RWPE2 (cell line): ENCODE data around the gene TNFRSF1A.

Experiments used
- ATAC-seq: fragments of 200-7000 bp; cut with Tn5 transposase; 3 replicates; pipeline ENCODE4 v1.9.1; 2021; ENCODE audit warnings: low read depth
- DNase-seq: peaks from one replicate; pipeline ENCODE4 v3.0.0-alpha.2; 2020; ENCODE audit warnings: low spot score
- H3K27ac ChIP-seq: fragments of 450-650 bp; 2 replicates; pipeline ENCODE4 v1.5.1; 2017; ENCODE audit warnings: mild to moderate bottlenecking; ENCODE audit not compliant: poor library complexity, severe bottlenecking
- H3K27me3 ChIP-seq: fragments of 250-450 bp; sonication (Bioruptor Pico); 2 replicates; pipeline ENCODE4 v1.5.1; 2021; ENCODE audit warnings: mild to moderate bottlenecking, moderate library complexity; ENCODE audit not compliant: insufficient read depth, poor library complexity, severe bottlenecking
- H3K36me3 ChIP-seq: fragments of 250-450 bp; sonication (Bioruptor Pico); 2 replicates; pipeline ENCODE4 v1.5.1; 2020; ENCODE audit warnings: low read depth, mild to moderate bottlenecking, moderate library complexity
- H3K4me1 ChIP-seq: fragments of 250-450 bp; sonication (Bioruptor Pico); 2 replicates; pipeline ENCODE4 v1.5.1; 2021; ENCODE audit warnings: mild to moderate bottlenecking, moderate library complexity; ENCODE audit not compliant: insufficient read depth, poor library complexity, severe bottlenecking
- H3K4me3 ChIP-seq: fragments of 250-450 bp; sonication (Bioruptor Pico); 2 replicates; pipeline ENCODE4 v1.5.1; 2021; ENCODE audit warnings: mild to moderate bottlenecking, moderate library complexity; ENCODE audit not compliant: severe bottlenecking
- H3K9me3 ChIP-seq: fragments of 250-450 bp; sonication (Bioruptor Pico); 2 replicates; pipeline ENCODE4 v1.5.1; 2021; ENCODE audit warnings: mild to moderate bottlenecking, moderate library complexity; ENCODE audit not compliant: severe bottlenecking
- CTCF ChIP-seq: fragments of 450-650 bp; IDR thresholded peaks from one replicate; pipeline ENCODE4 v1.5.1; 2017; ENCODE audit warnings: mild to moderate bottlenecking, moderate library complexity; ENCODE audit not compliant: poor library complexity, severe bottlenecking

TNFRSF1A gene

DNA sequence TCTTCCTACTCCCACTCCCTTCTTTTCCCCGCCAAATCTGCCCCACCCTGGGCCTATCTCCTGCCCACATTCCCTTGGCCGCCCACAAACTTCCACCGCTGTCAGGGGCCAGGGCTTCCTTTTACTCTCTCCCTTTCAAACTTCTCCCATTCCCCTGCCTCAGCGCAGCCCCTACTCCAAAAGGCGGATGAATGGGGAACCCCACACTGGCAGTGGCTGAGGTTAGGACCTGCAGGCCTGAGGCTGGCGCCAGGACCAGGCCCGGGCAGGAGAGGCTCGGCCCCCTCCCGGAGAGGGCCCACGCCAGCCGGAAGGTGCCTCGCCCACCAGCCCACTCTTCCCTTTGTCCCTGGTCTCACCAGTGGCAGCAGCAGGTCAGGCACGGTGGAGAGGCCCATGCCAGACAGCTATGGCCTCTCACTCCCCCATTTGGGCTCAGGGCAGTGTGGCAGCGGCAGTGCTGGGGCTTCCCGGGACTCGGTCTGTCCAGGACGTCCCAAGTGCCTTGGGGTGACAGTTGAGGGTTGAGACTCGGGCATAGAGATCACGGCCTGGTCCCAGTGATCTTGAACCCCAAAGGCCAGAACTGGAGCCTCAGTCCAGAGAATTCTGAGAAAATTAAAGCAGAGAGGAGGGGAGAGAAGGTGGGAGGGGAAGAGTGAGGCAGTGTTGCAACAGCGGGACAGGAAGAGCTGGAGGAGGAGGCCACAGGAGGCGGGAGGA, at the start of gene TNFRSF1A:
Gene TNFRSF1A (minus strand): TSS at position 660 of the 723 bp plus-strand sequence. CDS start 262 bp downstream, at position 398.
- peak; percentile 75 for DNase-seq
- ATAC-seq: peak; percentile 50
- peak within 1 kb of the TSS; percentile 97 for H3K27ac ChIP-seq
- TF ChIP-seq CTCF: no peak
- H3K4me1 ChIP-seq: peaks cover 63% of the 10 kb centered on the region
- no peaks in the 10 kb centered on the region for H3K9me3 ChIP-seq
- no peaks in the 10 kb centered on the region for H3K27me3 ChIP-seq
- H3K4me3 ChIP-seq: peak within 1 kb of the TSS; percentile 92
- H3K36me3 ChIP-seq: peaks cover 24% of the 10 kb centered on the region

- peaks cover 80% of the 10 kb centered on the region for H3K36me3 ChIP-seq
- TF ChIP-seq CTCF: no peak
- H3K9me3 ChIP-seq: no peaks in the 10 kb centered on the region
- no peaks in the 10 kb centered on the region for H3K27me3 ChIP-seq
- no peak overlapping the region for H3K27ac ChIP-seq
- no peak for DNase-seq
- no peak overlapping the region for H3K4me3 ChIP-seq
- peaks cover 14% of the 10 kb centered on the region for H3K4me1 ChIP-seq
- no peak for ATAC-seq
Measured at GRCh38 chr12:6391013-6391412, 49.1 kb upstream of the TNFRSF1A start.

GRCh38 chr12:6390084-6390799, 48.4 kb upstream of the TNFRSF1A start:
- Histone ChIP-seq H3K9me3 (no peaks in the 10 kb centered on the region), H3K4me3 (no peak overlapping the region), H3K36me3 (peaks cover 81% of the 10 kb centered on the region), H3K27me3 (no peaks in the 10 kb centered on the region), H3K4me1 (peaks cover 16% of the 10 kb centered on the region), H3K27ac (no peak overlapping the region)
- no peak for DNase-seq
- no peak for TF ChIP-seq CTCF
- ATAC-seq: no peak

- TF ChIP-seq CTCF: no peak
- Histone ChIP-seq H3K4me1 (peaks cover 18% of the 10 kb centered on the region), H3K9me3 (no peaks in the 10 kb centered on the region), H3K27me3 (no peaks in the 10 kb centered on the region), H3K36me3 (peaks cover 77% of the 10 kb centered on the region), H3K27ac (no peak overlapping the region), H3K4me3 (no peak overlapping the region)
- ATAC-seq (no peak), DNase-seq (no peak)
Measured at GRCh38 chr12:6387541-6387940, 45.7 kb upstream of the TNFRSF1A start.
